Neural progenitor cell (in vitro differentiated cells): ENCODE measurements around the gene FASN.

Experiments
- EZH2 ChIP-seq: fragments of 200-600 bp; sonication (generic); IDR thresholded peaks from 2 replicates; pipeline ENCODE4 v1.6.1; 2017; ENCODE audit warnings: antibody characterized with exemption, mild to moderate bottlenecking, moderate library complexity
- TF ChIP-seq, protein P1 (sequence below): fragments of 200-600 bp; sonication (generic); IDR thresholded peaks from 2 replicates; pipeline ENCODE4 v1.5.1; 2017; ENCODE audit warnings: antibody characterized with exemption, mild to moderate bottlenecking

DNA sequence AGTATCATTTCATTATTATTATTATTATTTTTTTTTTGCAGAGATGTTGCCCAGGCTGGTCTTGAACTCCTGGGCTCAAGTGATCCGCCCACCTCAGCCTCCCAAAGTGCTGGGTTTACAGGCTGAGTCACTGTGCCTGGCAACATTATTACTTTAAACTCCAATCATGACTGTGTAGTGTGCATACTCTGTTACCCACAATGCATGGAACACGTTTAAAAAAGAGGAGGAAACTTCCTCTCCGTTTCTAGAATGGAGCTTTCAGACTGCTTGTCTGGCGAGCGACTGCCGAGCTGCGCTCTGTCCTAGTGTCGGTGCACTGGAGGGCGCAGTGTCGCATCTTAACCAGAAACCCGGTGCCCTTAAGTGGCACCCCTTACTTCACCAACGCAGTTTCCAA is 22.1 kb upstream of the FASN start:
- TF ChIP-seq, protein P1, sequence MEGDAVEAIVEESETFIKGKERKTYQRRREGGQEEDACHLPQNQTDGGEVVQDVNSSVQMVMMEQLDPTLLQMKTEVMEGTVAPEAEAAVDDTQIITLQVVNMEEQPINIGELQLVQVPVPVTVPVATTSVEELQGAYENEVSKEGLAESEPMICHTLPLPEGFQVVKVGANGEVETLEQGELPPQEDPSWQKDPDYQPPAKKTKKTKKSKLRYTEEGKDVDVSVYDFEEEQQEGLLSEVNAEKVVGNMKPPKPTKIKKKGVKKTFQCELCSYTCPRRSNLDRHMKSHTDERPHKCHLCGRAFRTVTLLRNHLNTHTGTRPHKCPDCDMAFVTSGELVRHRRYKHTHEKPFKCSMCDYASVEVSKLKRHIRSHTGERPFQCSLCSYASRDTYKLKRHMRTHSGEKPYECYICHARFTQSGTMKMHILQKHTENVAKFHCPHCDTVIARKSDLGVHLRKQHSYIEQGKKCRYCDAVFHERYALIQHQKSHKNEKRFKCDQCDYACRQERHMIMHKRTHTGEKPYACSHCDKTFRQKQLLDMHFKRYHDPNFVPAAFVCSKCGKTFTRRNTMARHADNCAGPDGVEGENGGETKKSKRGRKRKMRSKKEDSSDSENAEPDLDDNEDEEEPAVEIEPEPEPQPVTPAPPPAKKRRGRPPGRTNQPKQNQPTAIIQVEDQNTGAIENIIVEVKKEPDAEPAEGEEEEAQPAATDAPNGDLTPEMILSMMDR = no peak
- no peak for TF ChIP-seq EZH2
